Tibial nerve (tissue), 4 donors: ENCODE data around the gene REV1. TPM values are rescaled to one million over a fixed set of nuclear protein-coding genes. Genes with fewer than 3 reads are reported as not detected.

Experiments
- DNase-seq, 2 donors: peaks; one replicate each; pipeline ENCODE4 v3.0.0-alpha.2; 2019; ENCODE audit warnings: low spot score in 2 of 2
- H3K27ac ChIP-seq, 4 donors: fragments of 200-600 bp; sonication (generic) in 3 of 4; one replicate each; pipeline ENCODE4 v1.5.1; 2017 to 2019; ENCODE audit warnings: mild to moderate bottlenecking in 1 of 4
- H3K27me3 ChIP-seq, 2 donors: fragments of 200-600 bp; sonication (generic) in 1 of 2; one replicate each; pipeline versions ENCODE4 v1.5.1 to v1.6.0; 2017 to 2019
- H3K36me3 ChIP-seq, 3 donors: fragments of 200-600 bp; sonication (generic); one replicate each; pipeline ENCODE4 v1.5.1; 2018 to 2019
- H3K4me1 ChIP-seq, 4 donors: fragments of 200-600 bp; sonication (generic) in 3 of 4; one replicate each; pipeline ENCODE4 v1.5.1; 2017 to 2019
- H3K4me3 ChIP-seq, 4 donors: fragments of 200-600 bp; sonication (generic) in 3 of 4; one replicate each; pipeline ENCODE4 v1.5.1; 2017 to 2019; ENCODE audit warnings: mild to moderate bottlenecking in 1 of 4, moderate library complexity in 1 of 4
- H3K9me3 ChIP-seq, 4 donors: fragments of 200-600 bp; sonication (generic) in 3 of 4; one replicate each; pipeline ENCODE4 v1.5.1; 2017 to 2019
- EP300 ChIP-seq, 2 donors: sonication (generic); formaldehyde crosslinking; IDR thresholded peaks; one replicate each; pipeline ENCODE4 v1.6.1; 2017; ENCODE audit warnings: antibody characterized with exemption in 2 of 2, mild to moderate bottlenecking in 1 of 2
- POLR2A ChIP-seq, 2 donors: fragments of 450-650 bp; IDR thresholded peaks; one replicate each; pipeline ENCODE4 v1.6.1; 2017; ENCODE audit warnings: antibody characterized with exemption in 2 of 2, mild to moderate bottlenecking in 2 of 2, moderate library complexity in 2 of 2
- WGBS, 2 donors: methylation state at CpG; one replicate each; pipeline ENCODE4 v1.1.5; 2018; 5-methylcytosine and 5-hydroxymethylcytosine counted together
- total RNA-seq, 4 donors: library from RNA; depleted of rRNA; stranded (reverse); fragments of >200 nt; gene quantifications; one replicate each; pipeline ENCODE4 v1.1.0, GENCODE V29; 2016
- TF ChIP-seq, protein P1 (sequence below), 5 experiments: fragments of 200-600 bp in 3 of 5; fragments of 450-650 bp in 2 of 5; sonication (generic) in 3 of 5; IDR thresholded peaks; one replicate each; pipeline ENCODE4 v1.5.1; 2016 to 2019; ENCODE audit warnings: antibody characterized with exemption in 5 of 5, mild to moderate bottlenecking in 3 of 5, moderate library complexity in 2 of 5

REV1 gene
- total RNA-seq, 4 donors from 2014 or later, result 38.2 to 93.5 (median 64.6) TPM

DNA sequence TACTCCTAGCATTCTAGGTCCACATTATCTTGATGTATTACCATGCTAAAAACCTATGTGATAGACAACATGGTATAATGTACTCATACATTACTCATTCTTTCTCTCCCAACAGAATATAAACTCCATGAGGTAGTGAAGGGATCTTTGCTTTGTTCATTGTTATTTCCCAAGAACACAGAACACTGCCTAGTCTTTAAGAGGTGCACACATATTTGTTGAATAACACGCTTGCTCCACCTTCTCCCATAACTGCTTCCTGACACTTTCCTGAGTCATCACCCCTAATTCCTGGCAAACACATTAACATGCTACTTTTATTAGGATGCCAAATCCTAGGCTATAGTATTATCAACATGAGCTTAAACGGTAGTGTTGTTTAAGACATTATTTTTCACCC, 41.3 kb downstream of the REV1 start:
- DNase-seq, result no peak
- WGBS, 2 donors, result 78 to 82% methylated on average over 2 of the region's 2 CpGs
- Histone ChIP-seq H3K36me3 (peaks cover 0 to 45% (median 0%) of the 10 kb centered on the region in 3 donors), H3K4me1 (peaks cover 0 to 9% (median 0%) of the 10 kb centered on the region in 4 donors), H3K9me3 (no peaks in the 10 kb centered on the region), H3K27me3 (no peaks in the 10 kb centered on the region), H3K4me3 (no peak overlapping the region), H3K27ac (no peak overlapping the region)
- TF ChIP-seq POLR2A (IDR thresholded peaks at IDR 0.05), result no peak
- TF ChIP-seq EP300 (IDR thresholded peaks at IDR 0.05), result no peak
- TF ChIP-seq, protein P1, sequence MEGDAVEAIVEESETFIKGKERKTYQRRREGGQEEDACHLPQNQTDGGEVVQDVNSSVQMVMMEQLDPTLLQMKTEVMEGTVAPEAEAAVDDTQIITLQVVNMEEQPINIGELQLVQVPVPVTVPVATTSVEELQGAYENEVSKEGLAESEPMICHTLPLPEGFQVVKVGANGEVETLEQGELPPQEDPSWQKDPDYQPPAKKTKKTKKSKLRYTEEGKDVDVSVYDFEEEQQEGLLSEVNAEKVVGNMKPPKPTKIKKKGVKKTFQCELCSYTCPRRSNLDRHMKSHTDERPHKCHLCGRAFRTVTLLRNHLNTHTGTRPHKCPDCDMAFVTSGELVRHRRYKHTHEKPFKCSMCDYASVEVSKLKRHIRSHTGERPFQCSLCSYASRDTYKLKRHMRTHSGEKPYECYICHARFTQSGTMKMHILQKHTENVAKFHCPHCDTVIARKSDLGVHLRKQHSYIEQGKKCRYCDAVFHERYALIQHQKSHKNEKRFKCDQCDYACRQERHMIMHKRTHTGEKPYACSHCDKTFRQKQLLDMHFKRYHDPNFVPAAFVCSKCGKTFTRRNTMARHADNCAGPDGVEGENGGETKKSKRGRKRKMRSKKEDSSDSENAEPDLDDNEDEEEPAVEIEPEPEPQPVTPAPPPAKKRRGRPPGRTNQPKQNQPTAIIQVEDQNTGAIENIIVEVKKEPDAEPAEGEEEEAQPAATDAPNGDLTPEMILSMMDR (IDR thresholded peaks at IDR 0.05), result no peak

DNA sequence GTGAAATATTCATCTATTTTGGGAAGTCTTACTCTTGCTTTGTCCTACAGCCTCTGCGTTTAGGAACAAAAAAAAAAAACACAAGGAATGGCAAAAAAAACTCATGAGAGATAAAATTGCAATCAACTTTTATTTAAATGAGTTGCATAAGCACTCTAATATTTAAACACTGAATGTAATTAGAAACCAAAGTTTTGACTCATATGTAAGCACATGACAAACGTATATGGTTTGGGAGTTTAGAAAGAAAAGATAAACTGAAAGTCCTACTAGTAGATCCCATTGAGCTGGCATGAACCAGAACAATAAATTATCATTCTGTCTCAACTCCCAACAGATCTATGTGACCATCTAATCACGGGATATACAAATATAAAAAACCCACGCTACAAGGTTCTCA, 44.8 kb downstream of the REV1 start:
- TF ChIP-seq POLR2A (IDR thresholded peaks at IDR 0.05), result no peak
- TF ChIP-seq EP300 (IDR thresholded peaks at IDR 0.05), result no peak
- TF ChIP-seq, protein P1 (IDR thresholded peaks at IDR 0.05), result no peak
- WGBS, 2 donors, result 61 to 79% methylated on average over 4 of the region's 4 CpGs
- Histone ChIP-seq H3K9me3 (no peaks in the 10 kb centered on the region), H3K36me3 (peaks cover 0 to 41% (median 0%) of the 10 kb centered on the region in 3 donors), H3K4me3 (no peak overlapping the region), H3K27ac (no peak overlapping the region), H3K27me3 (no peaks in the 10 kb centered on the region), H3K4me1 (peaks cover 0 to 9% (median 0%) of the 10 kb centered on the region in 4 donors)
- DNase-seq, result no peak

DNA sequence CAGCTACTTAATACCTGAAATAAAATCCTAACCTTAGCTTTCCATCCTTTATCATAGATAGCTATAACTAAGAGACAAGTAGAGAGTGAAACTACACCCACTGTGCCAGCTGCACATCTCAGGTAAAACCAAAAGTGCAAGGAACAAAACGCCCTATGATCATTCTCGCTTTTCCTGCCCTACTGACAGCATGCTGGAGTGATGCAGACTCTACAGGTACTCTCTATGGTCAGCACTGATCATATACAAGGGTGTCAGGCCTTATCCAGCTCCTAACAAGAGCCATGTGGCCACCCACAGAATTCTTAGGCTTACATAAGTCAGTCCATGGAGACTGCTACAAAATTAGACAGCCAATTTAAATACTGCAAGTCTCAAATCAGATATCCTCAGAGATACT, 45.6 kb downstream of the REV1 start:
- Histone ChIP-seq H3K27me3 (no peaks in the 10 kb centered on the region), H3K36me3 (peaks cover 0 to 46% (median 0%) of the 10 kb centered on the region in 3 donors), H3K4me1 (peaks cover 0 to 9% (median 0%) of the 10 kb centered on the region in 4 donors), H3K27ac (no peak overlapping the region), H3K4me3 (no peak overlapping the region), H3K9me3 (no peaks in the 10 kb centered on the region)
- WGBS, 2 donors, result 93% methylated on average over 2 of the region's 2 CpGs
- TF ChIP-seq, protein P1 (IDR thresholded peaks at IDR 0.05), result no peak
- no peak for TF ChIP-seq EP300 (IDR thresholded peaks at IDR 0.05)
- TF ChIP-seq POLR2A (IDR thresholded peaks at IDR 0.05), result no peak
- no peak for DNase-seq

DNA sequence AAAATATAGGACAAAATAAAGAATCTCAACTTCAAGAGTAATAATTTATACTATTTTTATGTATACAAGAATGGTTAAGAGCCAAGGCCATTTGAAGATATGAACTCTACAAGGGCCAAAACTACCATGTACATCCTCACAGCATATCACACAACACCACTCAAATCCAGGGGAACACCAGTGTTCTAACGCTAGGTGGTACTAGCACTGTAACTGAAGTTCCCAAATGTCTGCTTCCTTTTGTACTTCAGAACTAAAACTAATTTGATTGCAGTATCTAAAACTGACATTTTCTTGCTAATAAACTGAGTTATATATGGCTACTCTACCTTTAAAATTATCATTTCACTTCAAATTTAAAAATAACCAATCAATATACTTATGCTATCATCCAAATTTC, 47.0 kb downstream of the REV1 start:
- Histone ChIP-seq H3K36me3 (peaks cover 0 to 49% (median 5%) of the 10 kb centered on the region in 3 donors), H3K27ac (no peak overlapping the region), H3K27me3 (no peaks in the 10 kb centered on the region), H3K9me3 (no peaks in the 10 kb centered on the region), H3K4me3 (no peak overlapping the region), H3K4me1 (peaks cover 0 to 9% (median 0%) of the 10 kb centered on the region in 4 donors)
- no peak for DNase-seq
- TF ChIP-seq, protein P1 (IDR thresholded peaks at IDR 0.05), result peak in 2 of 5 experiments; percentile 15 to 19
- no peak for TF ChIP-seq POLR2A (IDR thresholded peaks at IDR 0.05)
- WGBS, 2 donors, result 55 to 56% methylated on average over 1 of the region's 1 CpG

DNA sequence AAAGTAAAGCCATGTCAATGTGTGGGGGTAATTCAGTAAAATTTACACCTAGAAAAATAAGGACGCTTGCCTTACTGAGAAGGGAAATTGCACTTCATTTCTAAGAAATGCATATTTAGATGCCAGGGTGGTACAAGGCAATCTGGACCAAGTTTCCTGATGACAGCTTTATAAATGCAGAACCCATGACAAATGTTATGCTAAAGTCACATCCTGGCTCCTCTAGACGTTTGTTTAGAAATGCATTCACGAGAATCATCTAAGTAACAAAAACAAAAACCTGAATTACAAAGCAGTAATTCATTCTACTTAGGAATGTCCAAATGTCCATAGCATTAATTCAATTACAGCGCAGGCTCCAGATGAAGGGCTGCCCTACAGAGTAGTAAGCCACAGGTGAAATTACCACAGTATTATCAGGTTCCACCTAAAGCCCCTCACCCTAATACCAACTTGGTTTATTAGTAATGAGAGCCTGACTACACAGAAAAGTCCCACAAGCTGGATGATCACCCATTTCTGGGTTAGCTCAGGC, 49.8 kb downstream of the REV1 start:
- H3K4me3 ChIP-seq, result no peak overlapping the region
- no peak overlapping the region for H3K27ac ChIP-seq
- no peak for DNase-seq
- peaks cover 0 to 9% (median 0%) of the 10 kb centered on the region in 4 donors for H3K4me1 ChIP-seq
- TF ChIP-seq POLR2A (IDR thresholded peaks at IDR 0.05) (no peak), EP300 (IDR thresholded peaks at IDR 0.05) (no peak)
- TF ChIP-seq, protein P1 (IDR thresholded peaks at IDR 0.05), result no peak
- peaks cover 0 to 35% (median 5%) of the 10 kb centered on the region in 3 donors for H3K36me3 ChIP-seq
- H3K27me3 ChIP-seq, result no peaks in the 10 kb centered on the region
- H3K9me3 ChIP-seq, result no peaks in the 10 kb centered on the region
- WGBS, 2 donors, result 71 to 80% methylated on average over 4 of the region's 4 CpGs
